Measurements from ENCODE around the gene NKRF. TPM values are rescaled to one million over a fixed set of nuclear protein-coding genes. Genes with fewer than 3 reads are reported as not detected.

Gene NKRF
- total and polyA plus RNA-seq, 9 of the 15 experiments (the other 6 are each of a cell fraction or from before 2014, with no cell fraction given): 8.9 to 31.9 (median 19.0) TPM

- TF ChIP-seq JUN (IDR thresholded peaks at IDR 0.05; ENCODE audit: borderline replicate concordance, low read depth, low read length): no peak
- TF ChIP-seq JUN (CRISPR knock-in tag; IDR thresholded peaks at IDR 0.05; ENCODE audit: borderline replicate concordance): no peak
These were observed 22.7 kb downstream of the NKRF start (continued) for GRCh38 chrX:119583431-119584059.

GRCh38 chrX:119579414-119579813 is 26.8 kb downstream of the NKRF start:
- Histone ChIP-seq H3K36me3 (ENCODE audit: control insufficient read depth, insufficient read depth, low read length) (peaks cover 31% of the 10 kb centered on the region; the same call in 2 of the 3 replicates), H3K9ac (ENCODE audit: insufficient read depth in 1 of 2, low read depth in 2 of 2, low read length in 2 of 2) (no peak overlapping the region), H4K20me1 (replicated peaks; ENCODE audit: control insufficient read depth, insufficient read depth, low read length) (no peaks in the 10 kb centered on the region), H3K9me1 (ENCODE audit: control insufficient read depth, insufficient read depth, low read length) (no peaks in the 10 kb centered on the region), H3K4me3 (no peak overlapping the region), H3K27ac (ENCODE audit: extremely low read depth, low read depth, low read length) (no peak overlapping the region), H3K4me2 (ENCODE audit: insufficient read depth, low read length) (no peak overlapping the region), H3K79me2 (ENCODE audit: control insufficient read depth, insufficient read depth, low read length) (peaks cover 16% of the 10 kb centered on the region), H3K27me3 (ENCODE audit: control insufficient read depth in 2 of 2, insufficient read depth in 2 of 2, low read length in 2 of 2) (no peaks in the 10 kb centered on the region), H3K9me3 (replicated peaks; ENCODE audit: control insufficient read depth, insufficient read depth, low read depth, low read length) (no peaks in the 10 kb centered on the region), H3K4me1 (replicated peaks in 1 of 2; ENCODE audit: control insufficient read depth in 2 of 2, insufficient read depth in 2 of 2, low read length in 2 of 2) (peaks cover 4 to 5% of the 10 kb centered on the region in 2 experiments; a peak in 3 of 5 replicates), H2AFZ (ENCODE audit: low read depth, low read length) (no peak overlapping the region)
- FAIRE-seq (no peak), DNase-seq (ENCODE audit: extremely low read depth in 1 of 4, low spot score in 3 of 4) (no peak), ATAC-seq (no peak)
- intact Hi-C loops (cut with micrococcal nuclease): no loop called here
- no TSS peak for BruUV-seq (replicated peaks)
- TF ChIP-seq KLF1 (tag; IDR thresholded peaks at IDR 0.05) (no peak), NEUROD1 (IDR thresholded peaks at IDR 0.05; ENCODE audit: borderline replicate concordance, low read depth, low read length, partially characterized antibody) (no peak), ZFPM2 (CRISPR knock-in tag; IDR thresholded peaks at IDR 0.05) (no peak), DNMT1 (IDR thresholded peaks at IDR 0.05) (no peak), ZNF282 (CRISPR knock-in tag; IDR thresholded peaks at IDR 0.05) (no peak), CREB3 (tag; conservative IDR thresholded peaks at IDR 0.05; ENCODE audit: low read depth) (no peak), HDGF (IDR thresholded peaks at IDR 0.05) (no peak), E2F5 (CRISPR knock-in tag; IDR thresholded peaks at IDR 0.05) (no peak)
- in situ Hi-C loops (cut with MboI): no loop called here
- POLR2A ChIA-PET: interaction anchor here (0.6 to 2.6 kb wide), 4 partner anchors 10 to 243 kb away, joined by 3 to 12 read pairs (median 4); no protein-coding TSS in a partner anchor
- CTCF ChIA-PET (ENCODE audit: low intra/inter-chr PET ratio): no interaction called here
